PC-9 (cell line): ENCODE data around the gene DLG2.

ENCODE experiments used
- EZH2 ChIP-seq: fragments of 200-600 bp; sonication (generic); IDR thresholded peaks from 2 replicates; pipeline ENCODE4 v1.8.0; 2017; ENCODE audit warnings: antibody characterized with exemption, low read depth
- TF ChIP-seq, protein P1 (sequence below): fragments of 200-600 bp; sonication (generic); conservative IDR thresholded peaks from 2 replicates; pipeline ENCODE4 v1.6.1; 2017; ENCODE audit warnings: mixed run types, antibody characterized with exemption, mild to moderate bottlenecking, moderate library complexity

DNA sequence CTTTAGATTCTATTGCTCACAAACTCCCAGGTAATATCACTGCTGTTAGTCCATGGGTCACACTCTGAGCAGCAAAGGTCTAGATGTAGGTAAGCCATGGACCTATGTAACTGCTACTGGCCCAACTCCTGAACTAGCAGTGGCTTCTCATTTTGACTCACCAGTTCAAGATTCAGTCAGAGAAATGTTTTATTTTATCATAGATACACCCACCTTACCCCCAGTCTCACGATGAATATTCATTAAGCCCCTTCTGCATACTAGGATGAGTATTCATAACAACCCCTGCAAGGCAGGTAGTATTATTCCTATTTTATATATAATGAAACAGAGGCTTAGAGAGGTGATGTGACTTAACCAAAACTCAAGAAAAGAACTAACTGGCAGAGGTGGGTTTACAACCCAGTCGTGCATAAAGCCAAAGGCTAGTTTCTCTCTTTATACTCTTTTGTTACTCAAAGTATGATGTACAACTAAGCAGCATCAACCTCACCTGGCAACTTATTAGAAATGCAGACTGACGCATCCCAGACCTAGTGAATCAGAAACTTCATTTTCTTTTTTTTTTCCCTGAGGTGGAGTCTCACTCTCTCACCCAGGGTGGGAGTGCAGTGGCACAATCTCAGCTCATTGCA lies 1383.4 kb downstream of the DLG2 start:
- TF ChIP-seq, protein P1, sequence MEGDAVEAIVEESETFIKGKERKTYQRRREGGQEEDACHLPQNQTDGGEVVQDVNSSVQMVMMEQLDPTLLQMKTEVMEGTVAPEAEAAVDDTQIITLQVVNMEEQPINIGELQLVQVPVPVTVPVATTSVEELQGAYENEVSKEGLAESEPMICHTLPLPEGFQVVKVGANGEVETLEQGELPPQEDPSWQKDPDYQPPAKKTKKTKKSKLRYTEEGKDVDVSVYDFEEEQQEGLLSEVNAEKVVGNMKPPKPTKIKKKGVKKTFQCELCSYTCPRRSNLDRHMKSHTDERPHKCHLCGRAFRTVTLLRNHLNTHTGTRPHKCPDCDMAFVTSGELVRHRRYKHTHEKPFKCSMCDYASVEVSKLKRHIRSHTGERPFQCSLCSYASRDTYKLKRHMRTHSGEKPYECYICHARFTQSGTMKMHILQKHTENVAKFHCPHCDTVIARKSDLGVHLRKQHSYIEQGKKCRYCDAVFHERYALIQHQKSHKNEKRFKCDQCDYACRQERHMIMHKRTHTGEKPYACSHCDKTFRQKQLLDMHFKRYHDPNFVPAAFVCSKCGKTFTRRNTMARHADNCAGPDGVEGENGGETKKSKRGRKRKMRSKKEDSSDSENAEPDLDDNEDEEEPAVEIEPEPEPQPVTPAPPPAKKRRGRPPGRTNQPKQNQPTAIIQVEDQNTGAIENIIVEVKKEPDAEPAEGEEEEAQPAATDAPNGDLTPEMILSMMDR, result no peak
- TF ChIP-seq EZH2, result no peak
